ES-I3 (cell line): Measurements from ENCODE around the gene TRIM62.
A peak's percentile ranks its signal among the peaks of the same experiment; 100 is the strongest.

Experiments
- H3K36me3 ChIP-seq: 2 replicates; pipeline ENCODE4 v1.6.1; 2013; ENCODE audit warnings: mild to moderate bottlenecking, low read length, control low read depth, moderate library complexity; ENCODE audit not compliant: insufficient read depth
- H3K4me1 ChIP-seq: 2 replicates; pipeline ENCODE4 v1.6.1; 2013; ENCODE audit warnings: mild to moderate bottlenecking, control low read depth, low read length; ENCODE audit not compliant: insufficient read depth
- H3K9ac ChIP-seq: 2 replicates; pipeline ENCODE4 v1.6.1; 2013; ENCODE audit warnings: low read depth, mild to moderate bottlenecking, low read length, moderate library complexity
- H3K9me3 ChIP-seq: 2 replicates; pipeline ENCODE4 v1.6.1; 2013; ENCODE audit warnings: mild to moderate bottlenecking, low read length, moderate library complexity; ENCODE audit not compliant: control insufficient read depth, insufficient read depth

The TRIM62 gene

DNA sequence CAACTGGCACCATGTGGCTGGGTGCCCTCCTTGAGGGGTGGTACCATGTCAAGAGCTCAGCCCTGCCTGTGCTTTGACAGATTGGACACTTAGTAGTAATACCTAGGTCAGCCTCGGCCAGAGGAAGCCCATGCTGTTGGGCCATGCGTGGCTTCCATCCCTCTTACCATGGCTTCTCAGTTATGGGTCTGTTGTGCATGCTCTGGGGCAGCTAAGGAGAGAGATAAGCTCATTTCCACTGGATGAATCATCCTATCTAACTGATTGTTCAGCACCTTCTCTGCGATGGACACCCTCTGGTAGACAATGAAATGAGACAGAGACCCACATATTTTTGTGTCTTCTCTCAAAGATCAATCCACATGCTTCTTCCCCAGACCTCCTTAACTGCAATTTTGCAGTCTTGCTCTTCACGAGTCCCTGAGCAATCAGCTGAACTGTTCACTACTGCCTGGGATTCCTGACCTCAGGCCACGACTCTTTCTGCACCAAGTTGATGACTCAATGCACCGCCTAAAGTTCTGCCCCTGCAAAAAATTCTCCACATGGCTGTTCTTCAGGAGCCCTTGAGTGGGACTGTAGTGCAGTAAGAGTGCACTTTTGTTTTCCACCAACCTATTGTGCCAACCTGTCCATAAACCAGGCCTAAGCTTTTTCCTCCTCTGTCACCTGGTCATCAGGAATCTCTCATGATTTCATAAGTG, 6.9 kb upstream of the TRIM62 start:
- Histone ChIP-seq H3K9me3 (no peaks in the 10 kb centered on the region), H3K9ac (no peak overlapping the region), H3K36me3 (no peaks in the 10 kb centered on the region)

DNA sequence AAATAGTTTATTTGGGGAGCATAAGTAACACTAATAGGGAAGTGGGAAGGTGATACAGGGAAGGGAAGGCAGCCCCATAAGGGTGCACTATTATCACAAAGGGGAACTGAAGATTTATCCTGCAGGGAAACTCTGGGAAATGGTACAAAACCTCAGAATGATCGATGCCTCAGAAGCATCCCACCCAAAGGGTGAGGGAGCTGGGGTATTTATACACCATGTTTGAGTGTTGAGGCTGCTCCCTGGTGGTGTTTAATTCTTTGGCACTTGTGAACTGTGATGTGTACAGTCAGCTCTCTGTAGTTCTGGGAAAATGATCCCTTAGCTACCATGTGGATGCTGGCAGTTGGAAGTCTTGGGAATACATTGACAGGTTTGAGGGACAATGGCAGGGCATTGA, 5.1 kb upstream of the TRIM62 start:
- Histone ChIP-seq H3K4me1 (peaks cover 10% of the 10 kb centered on the region), H3K36me3 (no peaks in the 10 kb centered on the region), H3K9me3 (no peaks in the 10 kb centered on the region), H3K9ac (no peak overlapping the region)

More for the DNA sequence above, 6.9 kb upstream of the TRIM62 start:
- H3K4me1 ChIP-seq: no peaks in the 10 kb centered on the region

DNA sequence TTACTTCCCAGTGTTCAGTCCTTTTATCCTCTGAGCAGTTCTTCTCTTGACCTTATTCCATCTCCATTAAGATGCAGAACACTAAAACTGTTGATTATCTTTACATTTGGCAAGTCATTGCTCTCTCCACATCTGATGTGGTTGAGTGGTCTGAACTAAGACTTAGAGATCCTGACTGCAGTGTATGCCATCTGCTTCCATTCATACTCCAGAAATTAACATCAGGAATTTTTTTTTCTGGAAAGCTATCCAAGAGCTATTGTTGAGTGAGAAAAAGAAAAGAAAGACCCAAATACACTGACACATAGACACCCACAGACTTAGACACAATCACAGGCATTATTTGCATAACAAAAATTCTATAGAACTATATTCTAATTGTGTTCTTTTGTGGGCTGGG, 3.7 kb upstream of the TRIM62 start:
- Histone ChIP-seq H3K36me3 (no peaks in the 10 kb centered on the region), H3K9me3 (no peaks in the 10 kb centered on the region), H3K9ac (no peak overlapping the region), H3K4me1 (peaks cover 10% of the 10 kb centered on the region)

DNA sequence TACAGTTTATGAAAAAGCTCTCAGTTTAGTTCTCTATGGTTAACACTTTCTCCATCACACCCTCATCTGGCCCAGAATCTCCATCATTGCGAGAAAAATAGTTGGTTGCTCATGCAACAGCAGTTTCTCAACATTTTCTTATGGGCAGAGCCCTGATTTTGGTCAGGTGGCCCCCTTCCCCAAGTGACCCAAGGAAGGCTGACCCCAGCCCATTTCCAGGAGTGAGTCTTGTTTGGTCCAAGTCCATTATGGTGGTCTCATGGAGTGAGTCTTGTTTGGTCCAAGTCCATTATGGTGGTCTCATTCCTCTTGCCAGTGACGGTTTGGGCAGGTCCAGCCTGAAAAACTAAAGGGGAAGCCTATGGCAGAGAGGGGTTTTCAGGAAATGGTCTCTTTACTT, 1.5 kb upstream of the TRIM62 start:
- peaks cover 10% of the 10 kb centered on the region for H3K4me1 ChIP-seq
- H3K9ac ChIP-seq: no peak overlapping the region
- no peaks in the 10 kb centered on the region for H3K36me3 ChIP-seq
- H3K9me3 ChIP-seq: no peaks in the 10 kb centered on the region

DNA sequence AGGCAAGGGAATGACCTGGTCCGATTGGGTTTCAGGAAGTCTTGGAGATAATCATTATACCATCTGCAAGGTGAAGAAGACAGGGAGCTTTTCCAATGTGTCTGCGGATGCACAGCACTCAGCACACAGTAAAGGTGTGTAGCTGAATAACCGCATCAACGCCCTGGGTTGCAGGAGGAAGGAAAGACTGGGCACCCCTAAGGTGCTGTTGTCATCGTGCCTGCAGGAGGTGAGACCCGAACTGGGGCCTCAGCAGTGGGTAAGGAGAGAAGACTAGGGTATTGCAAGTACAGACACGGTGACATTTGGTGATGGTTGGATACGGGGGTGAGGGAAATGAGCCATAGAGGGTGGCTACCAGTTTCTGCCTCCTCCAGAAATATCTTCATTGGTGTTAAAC, 1.1 kb upstream of the TRIM62 start:
- H3K36me3 ChIP-seq: no peaks in the 10 kb centered on the region
- peaks cover 10% of the 10 kb centered on the region for H3K4me1 ChIP-seq
- no peaks in the 10 kb centered on the region for H3K9me3 ChIP-seq
- no peak overlapping the region for H3K9ac ChIP-seq

DNA sequence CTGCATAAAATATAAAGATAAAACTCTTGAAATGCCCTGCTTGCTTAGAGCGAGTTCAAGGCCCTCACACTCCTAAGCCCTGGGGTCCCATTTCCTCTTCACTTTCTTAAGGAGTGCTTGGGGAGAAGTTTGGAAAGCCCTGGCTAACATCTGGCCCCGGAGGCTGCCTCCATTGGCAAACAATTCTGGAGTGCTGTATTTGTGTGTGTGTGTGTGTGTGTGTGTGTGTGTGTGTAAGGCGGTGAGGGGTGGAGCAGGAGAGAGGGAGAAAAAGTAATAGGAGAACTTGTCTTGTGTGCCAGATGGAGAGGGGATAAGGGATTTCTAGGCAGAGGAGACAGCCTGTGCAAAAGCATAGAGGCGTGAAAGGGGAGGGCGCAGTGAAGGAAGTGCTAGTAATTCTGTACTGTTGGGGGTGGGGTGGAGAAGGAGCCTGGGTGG, 578 bp upstream of the TRIM62 start:
- H3K4me1 ChIP-seq: peaks cover 10% of the 10 kb centered on the region
- no peaks in the 10 kb centered on the region for H3K9me3 ChIP-seq
- peak overlapping the region; percentile 65; the same call in 1 of the 2 replicates for H3K9ac ChIP-seq
- no peaks in the 10 kb centered on the region for H3K36me3 ChIP-seq

DNA sequence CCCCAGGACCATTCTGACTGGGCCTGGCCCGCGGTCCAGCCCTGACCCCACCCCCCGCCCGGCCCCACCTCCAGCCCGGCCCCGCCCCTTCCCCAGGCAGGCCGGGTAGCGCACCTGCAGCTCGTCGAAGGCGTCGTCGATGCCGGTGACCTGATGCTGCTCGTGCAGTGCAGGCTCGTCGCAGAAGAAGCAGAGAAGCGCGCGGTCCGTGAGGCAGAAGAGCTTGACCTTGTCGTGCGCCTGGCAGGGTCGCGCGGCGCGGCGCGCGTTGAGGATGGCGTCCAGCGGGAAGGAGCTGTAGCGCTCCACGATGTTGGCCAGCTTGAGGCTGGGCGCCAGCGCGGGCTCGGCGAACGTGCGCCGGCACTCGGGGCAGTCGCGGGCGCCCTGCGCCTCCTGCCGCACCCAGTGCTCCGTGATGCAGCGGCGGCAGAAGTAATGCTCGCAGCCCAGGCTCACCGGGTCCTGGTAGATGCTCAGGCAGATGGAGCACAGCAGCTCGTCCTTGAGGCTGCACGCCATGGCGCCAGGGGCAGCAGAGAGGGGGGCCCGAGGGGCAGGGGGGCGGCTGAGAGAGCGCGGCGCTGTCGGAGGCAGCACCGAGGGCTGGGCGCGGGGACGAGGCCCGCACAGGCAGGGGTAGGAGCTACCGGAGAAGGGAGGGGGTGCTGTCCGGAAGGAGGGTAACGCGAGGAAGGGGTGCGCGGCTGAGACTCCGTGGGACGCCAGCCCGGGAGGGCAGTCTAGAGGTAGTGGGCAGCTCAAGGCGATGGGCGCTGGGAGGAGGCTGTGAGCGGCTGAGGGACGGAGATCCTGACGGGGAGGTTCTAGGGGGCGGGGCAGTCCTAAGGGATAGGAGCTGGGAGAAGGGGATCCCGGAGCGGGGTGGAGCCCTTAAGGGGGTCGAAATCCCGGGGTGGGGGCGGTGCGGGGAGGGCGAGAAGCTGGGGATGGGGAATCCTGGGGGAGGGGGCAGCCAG, 642 bp downstream of the TRIM62 start:
- Histone ChIP-seq H3K9me3 (no peaks in the 10 kb centered on the region), H3K9ac (peak overlapping the region; percentile 65; the same call in 1 of the 2 replicates), H3K4me1 (peaks cover 13% of the 10 kb centered on the region), H3K36me3 (no peaks in the 10 kb centered on the region)

DNA sequence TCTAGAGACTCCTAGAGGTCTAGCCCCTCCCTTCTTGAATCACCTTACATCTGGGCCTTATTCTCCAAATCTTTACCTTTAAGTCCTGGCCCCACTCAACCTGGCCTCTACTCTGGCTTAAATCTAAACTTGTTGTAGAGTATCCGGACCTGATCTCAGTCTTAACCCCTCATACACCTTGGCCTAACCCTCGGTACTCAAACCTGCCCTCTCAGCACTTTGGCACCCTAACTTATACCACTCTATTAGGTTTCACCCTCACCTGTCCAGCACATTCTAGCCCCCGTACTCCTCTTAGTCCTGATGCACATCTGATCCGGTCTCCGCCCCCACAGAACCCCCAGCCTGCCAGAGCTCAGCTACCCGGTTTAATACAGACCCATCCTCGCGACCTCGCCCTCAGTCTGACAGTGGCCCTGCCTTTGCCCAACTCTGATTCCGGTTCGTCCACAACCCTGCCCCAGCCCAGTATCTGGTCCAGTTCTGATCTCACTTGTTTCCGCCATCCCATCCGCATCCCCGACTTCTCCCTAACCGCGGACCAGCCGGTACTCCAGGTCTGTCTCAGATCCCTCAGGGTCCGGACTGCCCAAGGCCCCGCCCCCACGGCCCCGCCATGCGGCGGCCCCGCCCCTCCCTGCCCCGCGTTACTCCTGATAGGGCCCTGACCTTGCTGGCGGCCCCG, 1.5 kb downstream of the TRIM62 start:
- Histone ChIP-seq H3K36me3 (no peaks in the 10 kb centered on the region), H3K9me3 (no peaks in the 10 kb centered on the region), H3K9ac (peak overlapping the region; percentile 52; the same call in 1 of the 2 replicates), H3K4me1 (peaks cover 13% of the 10 kb centered on the region)

DNA sequence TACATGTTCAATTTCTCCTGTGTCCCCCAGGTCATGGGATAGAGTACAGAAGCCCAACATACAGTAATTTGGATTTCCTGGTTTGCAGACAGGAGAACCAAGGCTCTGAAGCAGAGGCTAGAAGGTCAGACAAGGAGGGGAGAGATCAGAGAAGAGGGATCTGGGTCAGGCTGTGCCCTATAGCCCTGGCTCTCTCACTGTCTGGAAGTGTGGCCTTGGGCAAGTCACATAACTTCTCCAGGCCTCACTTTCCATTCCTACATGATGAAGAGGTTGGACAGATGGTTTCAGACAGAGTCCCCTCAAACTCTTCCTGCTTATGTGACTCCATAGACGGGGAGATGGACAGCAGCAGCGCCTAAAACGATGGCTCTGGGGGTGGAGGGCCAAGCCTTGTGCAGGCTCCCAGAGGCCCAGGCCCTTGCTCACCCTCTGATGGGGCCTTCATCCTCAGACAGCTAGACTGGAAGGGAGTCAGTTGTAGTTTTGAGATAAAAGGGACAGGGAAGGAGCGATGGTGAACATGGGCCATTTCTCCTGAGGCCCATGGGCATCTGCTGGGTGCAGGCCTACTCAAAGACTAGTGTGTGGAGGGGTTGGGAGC, 2.9 kb downstream of the TRIM62 start:
- Histone ChIP-seq H3K36me3 (no peaks in the 10 kb centered on the region), H3K4me1 (peaks cover 13% of the 10 kb centered on the region), H3K9me3 (no peaks in the 10 kb centered on the region), H3K9ac (no peak overlapping the region)

DNA sequence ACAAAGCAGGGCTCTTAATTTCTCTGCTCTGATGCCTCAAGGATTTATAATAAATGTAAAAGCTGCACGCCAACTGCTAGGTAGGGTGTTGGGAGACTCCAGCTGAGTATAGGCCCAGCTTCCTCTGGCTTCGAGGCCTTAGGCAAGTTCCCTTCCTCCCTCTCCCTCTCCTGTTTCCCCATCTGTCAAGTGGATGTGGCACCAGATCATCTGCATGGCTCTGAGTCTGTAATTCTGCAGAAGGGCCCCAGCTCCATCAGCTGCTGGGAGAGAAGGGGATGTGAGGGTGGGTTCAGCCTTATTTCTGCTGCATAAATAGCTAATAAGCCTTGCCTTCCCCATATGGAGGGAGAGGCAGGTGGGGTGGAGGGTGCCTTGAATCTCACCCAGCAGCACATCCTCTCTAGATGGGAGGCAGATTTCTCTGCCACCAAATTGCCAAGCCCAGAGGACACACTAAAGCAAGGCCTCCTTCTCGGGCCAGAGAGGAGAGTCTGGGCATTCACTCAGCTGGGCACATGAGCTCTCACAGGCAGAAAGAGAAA, 3.8 kb downstream of the TRIM62 start:
- H3K9ac ChIP-seq: no peak overlapping the region
- H3K9me3 ChIP-seq: no peaks in the 10 kb centered on the region
- peaks cover 9% of the 10 kb centered on the region for H3K4me1 ChIP-seq
- no peaks in the 10 kb centered on the region for H3K36me3 ChIP-seq

DNA sequence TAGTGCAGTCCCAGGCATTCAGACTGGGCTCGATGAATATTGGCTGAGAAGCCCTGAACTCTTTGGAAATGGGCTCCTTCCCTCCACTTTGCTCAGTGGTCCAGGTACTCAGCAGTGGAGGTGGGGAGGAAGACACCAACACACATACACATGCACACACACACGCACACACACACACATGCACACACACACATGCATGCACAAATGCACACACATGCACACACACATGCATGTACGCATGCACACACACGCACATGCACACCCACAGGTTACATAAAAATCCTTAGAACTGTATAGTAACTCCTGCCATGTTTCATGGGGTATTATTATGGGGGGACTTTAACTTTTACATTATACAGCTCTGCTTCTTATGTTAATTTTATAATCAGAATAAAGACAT, 5.0 kb downstream of the TRIM62 start:
- H3K9me3 ChIP-seq: no peaks in the 10 kb centered on the region
- peaks cover 7% of the 10 kb centered on the region; the same call in 1 of the 2 replicates for H3K4me1 ChIP-seq
- no peak overlapping the region for H3K9ac ChIP-seq
- no peaks in the 10 kb centered on the region for H3K36me3 ChIP-seq

DNA sequence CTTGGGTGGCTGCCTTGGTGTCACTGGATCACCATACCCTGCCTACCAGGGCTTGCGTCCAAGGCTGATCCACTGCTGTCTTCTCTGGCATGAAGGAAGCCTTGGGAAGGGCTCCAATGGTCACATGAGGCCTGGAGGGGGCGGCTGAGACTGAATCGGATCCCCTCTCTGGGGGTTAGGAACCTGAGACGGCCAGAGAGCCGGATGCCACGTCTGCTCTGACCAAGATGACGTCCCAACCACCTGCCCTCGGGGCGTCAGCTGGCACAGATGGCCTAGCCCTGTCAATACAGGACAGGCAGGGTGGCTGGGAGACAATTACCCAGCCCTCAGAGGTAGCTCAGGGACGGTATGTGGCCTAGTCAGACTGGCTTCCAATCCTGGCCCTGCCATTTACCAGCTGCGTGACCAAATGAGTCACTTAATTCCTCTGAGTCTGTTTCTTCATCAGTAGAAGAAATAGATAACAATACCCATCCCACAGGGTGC, 5.4 kb downstream of the TRIM62 start:
- Histone ChIP-seq H3K9ac (no peak overlapping the region), H3K36me3 (no peaks in the 10 kb centered on the region), H3K4me1 (peaks cover 7% of the 10 kb centered on the region; the same call in 1 of the 2 replicates), H3K9me3 (no peaks in the 10 kb centered on the region)

DNA sequence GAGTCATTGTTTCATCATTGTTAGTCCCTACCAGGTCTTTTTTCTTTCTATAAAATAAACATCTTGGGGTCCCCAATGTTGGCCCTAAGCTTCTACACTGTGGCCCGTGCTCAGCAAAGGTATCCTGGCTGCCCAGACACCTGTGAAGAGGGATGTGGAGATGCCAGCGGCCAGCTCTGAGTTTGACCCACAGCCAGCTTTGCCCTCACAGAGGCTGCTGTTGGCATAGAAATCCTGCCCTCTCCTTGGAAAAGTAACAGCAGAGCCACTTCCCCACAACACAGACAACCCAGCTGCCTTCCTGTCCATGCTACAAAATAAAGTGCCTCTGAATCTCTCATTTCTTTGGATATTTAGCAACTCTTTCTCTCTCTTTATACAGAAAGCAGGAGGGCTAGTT, 6.0 kb downstream of the TRIM62 start:
- Histone ChIP-seq H3K4me1 (peaks cover 7% of the 10 kb centered on the region; the same call in 1 of the 2 replicates), H3K9me3 (no peaks in the 10 kb centered on the region), H3K9ac (no peak overlapping the region), H3K36me3 (no peaks in the 10 kb centered on the region)
